ENCODE measurements around the gene LGI4.

The LGI4 gene

GRCh38 chr19:35122687-35123551, 11.9 kb downstream of the LGI4 start:
- DNase-seq, result no peak

- peak; percentile 17 for DNase-seq
Observed at GRCh38 chr19:35120898-35121297, 14.0 kb downstream of the LGI4 start.

GRCh38 chr19:35120492-35120891, 14.4 kb downstream of the LGI4 start:
- DNase-seq, result peak; percentile 96

- DNase-seq, result peak; percentile 44
Observed at GRCh38 chr19:35119578-35120155, 15.2 kb downstream of the LGI4 start.

- no peak for DNase-seq
Observed at GRCh38 chr19:35119091-35119490, 15.8 kb downstream of the LGI4 start.

GRCh38 chr19:35118268-35119020, 16.4 kb downstream of the LGI4 start:
- no peak for DNase-seq

- no peak for DNase-seq
Observed at GRCh38 chr19:35117799-35118198, 17.1 kb downstream of the LGI4 start.

- DNase-seq, result no peak
Observed at GRCh38 chr19:35117116-35117515, 17.7 kb downstream of the LGI4 start.

GRCh38 chr19:35116072-35116801, 18.6 kb downstream of the LGI4 start:
- no peak for DNase-seq

GRCh38 chr19:35115177-35115951, 19.5 kb downstream of the LGI4 start, which contains the start of gene FXYD3:
Gene FXYD3, plus strand, starts transcription at chr19:35115823. Its CDS starts 3,554 bp downstream, at chr19:35119377.
- no peak for DNase-seq

GRCh38 chr19:35114353-35115176, 20.3 kb downstream of the LGI4 start:
- DNase-seq, result peak; percentile 30

GRCh38 chr19:35112995-35113688, 21.7 kb downstream of the LGI4 start:
- DNase-seq, result no peak

GRCh38 chr19:35110974-35111373, 23.9 kb downstream of the LGI4 start:
- DNase-seq, result no peak

GRCh38 chr19:35109395-35110112, 25.3 kb downstream of the LGI4 start:
- no peak for DNase-seq

- DNase-seq, result no peak
Observed at GRCh38 chr19:35108730-35109129, 26.1 kb downstream of the LGI4 start.

GRCh38 chr19:35107545-35107944, 27.3 kb downstream of the LGI4 start:
- peak; percentile 68 for DNase-seq

- no peak for DNase-seq
Observed at GRCh38 chr19:35106898-35107541, 27.8 kb downstream of the LGI4 start.

- DNase-seq, result no peak
Observed at GRCh38 chr19:35106291-35106583, 28.6 kb downstream of the LGI4 start.
